Fibroblast of pulmonary artery (primary cell): Measurements from ENCODE around the gene CYP2C19.

Experiments used
- DNase-seq: peaks from one replicate; pipeline ENCODE4 v3.0.0-alpha.2; 2010; ENCODE audit warnings: low read depth
- H3K4me3 ChIP-seq: replicated peaks from 2 replicates; pipeline ENCODE4 v1.5.1; 2011; ENCODE audit warnings: low read depth, mild to moderate bottlenecking, control low read depth, low read length, moderate library complexity
- CTCF ChIP-seq: IDR thresholded peaks from 2 replicates; pipeline ENCODE4 v1.5.1; 2011; ENCODE audit warnings: mild to moderate bottlenecking, control low read depth, low read length, inconsistent platforms; ENCODE audit errors: missing control alignments

Gene CYP2C19

DNA sequence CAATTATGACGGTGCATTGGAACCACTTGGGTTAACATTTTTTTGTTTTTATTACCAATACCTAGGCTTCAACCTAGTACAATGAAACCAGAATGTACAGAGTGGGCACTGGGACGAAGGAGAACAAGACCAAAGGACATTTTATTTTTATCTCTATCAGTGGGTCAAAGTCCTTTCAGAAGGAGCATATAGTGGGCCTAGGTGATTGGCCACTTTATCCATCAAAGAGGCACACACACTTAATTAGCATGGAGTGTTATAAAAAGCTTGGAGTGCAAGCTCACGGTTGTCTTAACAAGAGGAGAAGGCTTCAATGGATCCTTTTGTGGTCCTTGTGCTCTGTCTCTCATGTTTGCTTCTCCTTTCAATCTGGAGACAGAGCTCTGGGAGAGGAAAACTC, at the start of gene CYP2C19:
Gene CYP2C19 (plus strand): TSS at position 289 of the 400 bp plus-strand sequence. CDS start 25 bp downstream, at position 314.
- no peak within 1 kb of the TSS for H3K4me3 ChIP-seq
- DNase-seq: no peak
- TF ChIP-seq CTCF: no peak

- no peak overlapping the region for H3K4me3 ChIP-seq
- peak; percentile 4 for DNase-seq
- no peak for TF ChIP-seq CTCF
These were observed 36.6 kb upstream of the CYP2C19 start for GRCh38 chr10:94725871-94726270.

GRCh38 chr10:94735197-94735596, 27.3 kb upstream of the CYP2C19 start:
- H3K4me3 ChIP-seq: no peak overlapping the region
- no peak for TF ChIP-seq CTCF
- DNase-seq: no peak

DNA sequence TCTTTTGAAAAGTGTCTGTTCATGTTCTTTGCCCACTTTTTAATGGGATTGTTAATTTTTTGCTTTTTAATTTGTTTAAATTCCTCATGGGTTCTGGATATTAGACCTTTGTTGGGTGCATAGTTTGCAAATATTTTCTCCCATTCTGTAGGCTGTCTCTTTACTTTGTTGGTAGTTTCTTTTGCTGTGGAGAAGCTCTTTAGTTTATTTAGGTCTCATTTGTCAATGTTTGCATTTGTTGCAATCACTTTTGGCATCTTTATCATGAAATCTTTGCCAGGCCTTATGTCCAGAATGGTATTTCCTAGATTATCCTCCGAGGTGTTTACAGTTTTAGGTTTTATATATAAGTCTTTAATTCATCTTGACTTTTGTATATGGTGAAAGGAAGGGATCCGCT, 23.9 kb upstream of the CYP2C19 start:
- no peak for DNase-seq
- H3K4me3 ChIP-seq: no peak overlapping the region
- TF ChIP-seq CTCF: no peak

DNA sequence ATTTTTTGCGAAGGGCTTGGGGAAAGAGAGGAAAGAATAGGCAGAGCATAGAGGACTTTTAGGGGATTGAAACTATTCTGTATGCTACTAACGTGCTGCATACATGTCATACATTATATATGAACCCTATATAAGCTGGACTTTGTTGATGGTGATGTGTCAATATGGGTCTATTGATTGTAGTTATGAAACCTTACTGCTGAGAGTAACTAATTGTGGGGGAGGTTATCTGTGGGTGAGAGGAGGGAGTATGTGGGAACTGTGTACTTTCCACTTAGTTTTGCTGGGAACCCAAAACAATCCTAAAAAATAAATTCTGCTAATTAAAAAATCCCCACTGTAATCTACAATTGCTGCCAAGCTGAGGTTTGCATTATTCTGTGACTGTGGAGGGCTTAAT, 15.3 kb upstream of the CYP2C19 start:
- TF ChIP-seq CTCF: no peak
- DNase-seq: no peak
- no peak overlapping the region for H3K4me3 ChIP-seq

DNA sequence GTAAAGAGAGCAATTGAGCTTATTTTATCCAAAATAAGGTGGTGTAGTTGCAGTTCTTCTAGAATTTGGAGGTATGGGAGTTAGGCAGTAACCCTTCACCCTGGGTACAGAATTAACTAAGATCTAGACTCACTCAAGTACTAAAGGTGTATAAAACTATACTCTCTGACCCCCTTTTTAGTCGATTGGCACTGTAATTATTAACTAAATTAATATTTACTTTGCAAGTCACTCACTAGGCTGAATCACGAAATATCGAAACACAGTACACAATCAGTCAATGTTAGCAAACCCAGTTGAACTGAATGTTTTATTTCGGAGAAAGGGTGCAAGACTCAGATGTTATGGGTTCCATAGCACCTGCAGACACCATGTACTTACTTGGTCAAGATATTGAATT, 14.6 kb upstream of the CYP2C19 start:
- TF ChIP-seq CTCF: no peak
- no peak overlapping the region for H3K4me3 ChIP-seq
- no peak for DNase-seq

- TF ChIP-seq CTCF: no peak
- DNase-seq: no peak
- no peak overlapping the region for H3K4me3 ChIP-seq
These were observed 4.6 kb upstream of the CYP2C19 start for GRCh38 chr10:94757916-94758315.
